Duodenal mucosa (tissue), 2 donors: ENCODE measurements around the gene TNNT2.

Experiments
- H3K27ac ChIP-seq: one replicate; pipeline ENCODE4 v1.7.0; 2013; ENCODE audit warnings: low read depth, low read length
- H3K27me3 ChIP-seq, 2 donors: one replicate each; pipeline ENCODE4 v1.7.0; 2013; ENCODE audit warnings: low read length in 2 of 2, control low read depth in 1 of 2; ENCODE audit not compliant: insufficient read depth in 2 of 2, control insufficient read depth in 1 of 2
- H3K36me3 ChIP-seq, 2 donors: one replicate each; pipeline ENCODE4 v1.7.0; 2013; ENCODE audit warnings: low read length in 2 of 2, control low read depth in 1 of 2; ENCODE audit not compliant: insufficient read depth in 2 of 2, control insufficient read depth in 1 of 2
- H3K4me1 ChIP-seq, 2 donors: one replicate each; pipeline ENCODE4 v1.7.0; 2013; ENCODE audit warnings: low read length in 2 of 2, control low read depth in 1 of 2; ENCODE audit not compliant: insufficient read depth in 2 of 2, control insufficient read depth in 1 of 2
- H3K4me3 ChIP-seq, 2 donors: one replicate each; pipeline ENCODE4 v1.7.0; 2013; ENCODE audit warnings: low read length in 2 of 2, low read depth in 1 of 2
- H3K9ac ChIP-seq, 2 donors: one replicate each; pipeline ENCODE4 v1.7.0; 2013; ENCODE audit warnings: low read length in 2 of 2, low read depth in 1 of 2
- H3K9me3 ChIP-seq, 2 donors: one replicate each; pipeline ENCODE4 v1.7.0; 2013; ENCODE audit warnings: low read length in 2 of 2, control low read depth in 1 of 2; ENCODE audit not compliant: control insufficient read depth in 1 of 2

The TNNT2 gene

GRCh38 chr1:201403359-201403758 lies 25.9 kb upstream of the TNNT2 start:
- Histone ChIP-seq H3K27ac (no peak overlapping the region), H3K4me1 (peaks cover 61 to 64% of the 10 kb centered on the region in 2 donors)

GRCh38 chr1:201401700-201402099 lies 24.2 kb upstream of the TNNT2 start:
- Histone ChIP-seq H3K27ac (no peak overlapping the region), H3K4me1 (peaks cover 57 to 60% of the 10 kb centered on the region in 2 donors), H3K9ac (no peak overlapping the region)

More at GRCh38 chr1:201403359-201403758, 25.9 kb upstream of the TNNT2 start:
- H3K9me3 ChIP-seq, result no peaks in the 10 kb centered on the region
- no peaks in the 10 kb centered on the region for H3K36me3 ChIP-seq
- no peak overlapping the region for H3K4me3 ChIP-seq
- no peaks in the 10 kb centered on the region for H3K27me3 ChIP-seq
- H3K9ac ChIP-seq, result no peak overlapping the region

DNA sequence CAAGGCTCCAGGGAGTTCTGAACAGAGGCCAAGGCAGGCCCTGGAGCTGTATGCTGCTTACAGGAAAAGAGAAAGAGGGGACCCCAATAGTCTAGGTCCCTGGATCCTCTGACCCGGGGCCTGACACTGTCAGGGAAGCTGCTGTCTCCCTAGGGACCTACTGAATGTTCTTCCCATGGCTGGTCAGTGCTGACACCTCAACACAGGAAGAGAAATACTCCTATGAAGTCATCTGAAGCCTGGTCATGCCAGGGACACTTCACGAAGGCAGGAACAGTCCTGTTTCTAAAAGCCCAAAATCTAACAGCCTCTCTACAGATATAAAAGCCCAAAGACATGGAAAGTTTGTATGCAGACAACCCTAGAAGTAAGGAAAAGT lies 23.4 kb upstream of the TNNT2 start:
- no peaks in the 10 kb centered on the region for H3K27me3 ChIP-seq
- peaks cover 55 to 58% of the 10 kb centered on the region in 2 donors for H3K4me1 ChIP-seq
- H3K4me3 ChIP-seq, result peak overlapping the region in 1 of 2 donors; percentile 79
- H3K36me3 ChIP-seq, result no peaks in the 10 kb centered on the region
- H3K9me3 ChIP-seq, result no peaks in the 10 kb centered on the region
- H3K9ac ChIP-seq, result peak overlapping the region in 1 of 2 donors; percentile 92
- H3K27ac ChIP-seq, result peak overlapping the region; percentile 5

More at GRCh38 chr1:201401700-201402099, 24.2 kb upstream of the TNNT2 start:
- Histone ChIP-seq H3K27me3 (no peaks in the 10 kb centered on the region), H3K36me3 (no peaks in the 10 kb centered on the region), H3K9me3 (no peaks in the 10 kb centered on the region), H3K4me3 (no peak overlapping the region)

DNA sequence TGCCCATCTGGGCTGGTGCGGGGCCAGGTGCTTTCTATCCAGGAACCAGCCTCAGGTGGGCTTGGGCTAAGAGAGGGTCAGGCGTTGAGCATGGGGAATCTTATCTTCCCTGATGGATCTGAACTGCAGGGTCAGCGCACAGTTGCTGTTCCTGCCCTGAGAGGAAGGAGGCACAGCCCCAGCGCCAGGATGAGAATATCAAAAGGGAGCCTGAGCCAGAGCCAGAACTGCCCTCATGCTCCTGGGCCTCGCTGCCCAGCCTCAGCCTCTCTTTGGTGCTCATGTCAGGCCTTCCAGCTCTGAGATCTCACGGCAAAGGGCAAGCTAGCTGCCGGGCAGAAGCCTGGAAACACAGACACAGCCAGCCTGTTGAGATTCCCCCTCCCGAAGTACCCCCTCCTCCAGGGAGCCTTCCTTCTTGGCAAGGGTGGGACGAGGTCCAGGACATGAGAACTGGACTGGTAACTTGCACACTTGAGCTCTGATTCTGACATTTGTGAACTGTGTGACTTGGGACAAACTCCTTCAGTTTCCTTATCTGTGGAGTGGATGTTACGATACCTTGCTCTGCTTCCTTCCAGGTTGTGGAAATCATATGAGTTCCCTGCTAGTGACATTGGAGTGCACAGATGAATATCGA lies 22.9 kb upstream of the TNNT2 start:
- peak overlapping the region; percentile 94 for H3K27ac ChIP-seq

DNA sequence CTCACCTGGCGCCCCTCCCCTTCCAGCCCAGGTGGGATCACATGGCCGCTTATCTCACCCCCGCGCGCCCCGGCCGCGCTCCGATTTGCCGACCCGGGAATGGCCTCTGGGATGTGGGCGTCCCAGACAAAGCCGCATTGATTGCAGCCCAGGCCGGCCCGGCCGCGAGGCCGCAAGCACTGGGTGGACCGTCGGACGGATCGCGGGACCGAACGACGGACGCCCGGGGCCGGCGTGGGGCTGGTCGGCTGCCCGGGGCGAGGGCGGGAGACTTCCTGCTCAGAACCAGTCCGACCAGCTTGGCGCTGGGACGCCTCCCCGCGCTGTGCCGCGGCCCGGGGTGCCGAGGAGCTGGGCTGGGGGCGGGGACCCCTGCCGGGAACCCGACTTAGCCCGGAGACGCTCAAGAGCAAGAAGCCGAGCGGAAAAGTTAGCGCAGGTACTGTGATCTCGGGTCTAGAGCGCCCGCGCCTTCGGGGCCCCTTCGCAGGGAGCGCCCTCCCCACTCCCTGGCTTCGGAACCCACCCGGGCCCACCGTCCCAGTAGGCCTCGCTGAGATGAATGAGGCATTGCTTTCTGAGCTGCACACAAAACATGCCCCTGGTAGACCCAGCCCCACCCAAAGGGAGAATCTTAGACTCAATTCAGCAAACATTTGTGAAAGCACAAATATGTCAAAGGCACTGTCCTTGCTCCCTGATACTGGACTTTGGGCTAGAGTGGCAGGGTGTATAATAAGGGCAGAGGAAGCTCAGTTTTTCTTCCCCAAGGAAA lies 22.1 kb upstream of the TNNT2 start:
- H3K4me1 ChIP-seq, result peaks cover 56 to 61% of the 10 kb centered on the region in 2 donors
- H3K27me3 ChIP-seq, result no peaks in the 10 kb centered on the region
- H3K36me3 ChIP-seq, result no peaks in the 10 kb centered on the region
- H3K27ac ChIP-seq, result peak overlapping the region; percentile 94
- H3K9ac ChIP-seq, result peak overlapping the region; percentile 74 to 92
- peak overlapping the region; percentile 79 to 88 for H3K4me3 ChIP-seq
- no peaks in the 10 kb centered on the region for H3K9me3 ChIP-seq

More for the DNA sequence above, 22.9 kb upstream of the TNNT2 start:
- Histone ChIP-seq H3K9ac (peak overlapping the region; percentile 74 to 92), H3K36me3 (no peaks in the 10 kb centered on the region), H3K4me1 (peaks cover 55 to 59% of the 10 kb centered on the region in 2 donors), H3K9me3 (no peaks in the 10 kb centered on the region), H3K4me3 (peak overlapping the region; percentile 79 to 88), H3K27me3 (no peaks in the 10 kb centered on the region)

DNA sequence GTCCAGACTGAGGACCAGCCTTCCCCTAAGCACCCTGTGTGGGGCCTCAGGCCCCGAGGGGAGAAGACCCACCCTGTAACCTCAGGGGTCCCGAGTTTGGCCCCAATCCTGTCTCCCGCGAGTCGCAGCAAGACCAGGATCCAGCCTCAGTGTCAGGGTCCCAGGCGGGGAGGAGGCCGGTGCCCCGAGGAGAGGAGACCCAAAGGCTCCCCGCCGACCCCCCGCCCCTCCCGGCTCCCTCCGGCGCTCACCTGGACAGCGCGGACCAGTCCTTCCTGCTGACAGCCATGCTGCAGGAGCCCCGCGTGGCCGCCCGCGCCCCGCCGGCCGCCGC lies 21.5 kb upstream of the TNNT2 start, which contains the start of gene LAD1:
Gene LAD1, minus strand, starts transcription at position 307 of the 334 bp plus-strand sequence. Its CDS starts 18 bp downstream, at position 289.
- Histone ChIP-seq H3K27me3 (no peaks in the 10 kb centered on the region), H3K9ac (peak within 1 kb of the TSS; percentile 92 to 94), H3K9me3 (no peaks in the 10 kb centered on the region), H3K27ac (peak within 1 kb of the TSS; percentile 94), H3K36me3 (no peaks in the 10 kb centered on the region), H3K4me3 (peak within 1 kb of the TSS; percentile 79 to 88), H3K4me1 (peaks cover 56% of the 10 kb centered on the region in 2 donors)

DNA sequence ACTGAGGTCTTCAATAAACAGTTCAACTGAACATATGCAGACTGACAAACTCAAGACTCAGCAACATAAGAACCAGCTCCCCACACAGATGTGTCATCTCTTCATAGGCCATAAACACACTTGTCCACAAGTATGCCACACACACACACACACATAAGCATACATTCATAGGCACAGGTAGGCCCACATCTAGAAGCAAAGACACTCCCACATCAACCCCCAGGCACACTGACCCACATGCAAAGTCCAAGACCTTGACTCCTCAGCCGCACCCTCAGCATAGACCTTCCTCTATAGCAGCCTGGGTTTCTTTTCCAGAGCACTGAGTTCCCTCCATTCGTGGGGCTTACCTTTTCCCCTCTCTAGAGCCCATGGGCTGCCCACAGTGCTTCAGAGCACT lies 20.2 kb upstream of the TNNT2 start:
- H3K9ac ChIP-seq, result peak overlapping the region; percentile 92 to 94
- H3K4me3 ChIP-seq, result peak overlapping the region; percentile 79 to 88
- peaks cover 46 to 47% of the 10 kb centered on the region in 2 donors for H3K4me1 ChIP-seq

DNA sequence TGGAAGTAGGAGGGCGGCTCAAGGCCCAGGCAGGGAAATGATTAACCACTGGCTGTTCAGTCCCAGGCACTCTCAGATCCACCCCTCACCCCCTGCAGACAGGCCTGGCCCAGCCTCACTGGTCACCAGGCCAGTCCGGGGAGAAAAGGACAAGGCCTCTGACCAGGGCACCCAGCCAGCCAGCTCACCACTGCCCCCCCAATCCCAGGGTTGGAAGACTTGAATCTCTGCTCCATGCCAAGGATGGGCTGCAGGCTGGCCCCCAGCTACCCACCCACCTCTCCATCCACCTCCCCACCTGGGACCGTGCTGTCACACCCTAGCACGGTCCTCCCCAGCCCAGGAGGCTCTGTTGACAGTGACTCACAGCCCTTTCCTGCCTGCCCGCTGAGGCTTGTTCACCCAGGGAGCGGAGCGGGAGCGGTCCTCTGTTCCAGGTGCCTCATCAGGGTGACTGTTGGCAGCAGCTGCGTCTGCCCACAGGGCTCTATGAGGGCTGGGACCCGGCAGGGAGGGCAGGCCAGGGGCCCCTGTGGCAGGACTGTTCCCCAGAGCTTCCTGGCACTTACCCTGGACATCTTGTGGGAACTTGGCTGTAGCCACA lies 19.5 kb upstream of the TNNT2 start:
- no peaks in the 10 kb centered on the region for H3K9me3 ChIP-seq
- H3K4me3 ChIP-seq, result peak overlapping the region; percentile 79 to 88
- H3K9ac ChIP-seq, result peak overlapping the region; percentile 92 to 94
- peaks cover 0 to 4% of the 10 kb centered on the region in 2 donors for H3K36me3 ChIP-seq
- peak overlapping the region; percentile 94 for H3K27ac ChIP-seq
- peaks cover 48 to 49% of the 10 kb centered on the region in 2 donors for H3K4me1 ChIP-seq
- no peaks in the 10 kb centered on the region for H3K27me3 ChIP-seq

More for the DNA sequence above, 20.2 kb upstream of the TNNT2 start:
- Histone ChIP-seq H3K9me3 (no peaks in the 10 kb centered on the region), H3K27ac (peak overlapping the region; percentile 94), H3K36me3 (peaks cover 0 to 4% of the 10 kb centered on the region in 2 donors), H3K27me3 (no peaks in the 10 kb centered on the region)

DNA sequence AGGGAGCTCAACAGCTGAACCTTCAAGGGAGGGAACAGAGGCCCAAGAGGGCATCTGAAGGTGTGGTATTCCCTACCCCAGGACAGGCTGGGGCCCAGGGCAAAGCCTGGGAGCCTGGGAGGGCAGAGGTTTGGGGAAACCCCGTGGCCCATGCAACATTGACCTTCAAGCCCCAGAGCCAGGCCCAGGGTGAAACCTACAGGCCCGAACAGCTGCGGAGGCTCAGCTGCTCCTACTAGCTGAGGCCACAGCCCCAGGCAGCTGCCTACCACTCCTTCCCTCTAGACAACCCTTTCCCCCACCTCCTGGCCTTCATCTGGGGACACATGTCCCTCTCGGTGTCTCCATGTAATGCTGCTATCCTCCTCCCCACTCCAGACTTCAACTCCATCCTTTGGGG lies 18.5 kb upstream of the TNNT2 start:
- H3K27me3 ChIP-seq, result no peaks in the 10 kb centered on the region
- peaks cover 3 to 8% of the 10 kb centered on the region in 2 donors for H3K36me3 ChIP-seq
- H3K4me1 ChIP-seq, result peaks cover 46 to 54% of the 10 kb centered on the region in 2 donors
- peak overlapping the region in 1 of 2 donors; percentile 88 for H3K4me3 ChIP-seq
- peak overlapping the region; percentile 77 for H3K27ac ChIP-seq
- H3K9ac ChIP-seq, result peak overlapping the region; percentile 9 to 92
- no peaks in the 10 kb centered on the region for H3K9me3 ChIP-seq

DNA sequence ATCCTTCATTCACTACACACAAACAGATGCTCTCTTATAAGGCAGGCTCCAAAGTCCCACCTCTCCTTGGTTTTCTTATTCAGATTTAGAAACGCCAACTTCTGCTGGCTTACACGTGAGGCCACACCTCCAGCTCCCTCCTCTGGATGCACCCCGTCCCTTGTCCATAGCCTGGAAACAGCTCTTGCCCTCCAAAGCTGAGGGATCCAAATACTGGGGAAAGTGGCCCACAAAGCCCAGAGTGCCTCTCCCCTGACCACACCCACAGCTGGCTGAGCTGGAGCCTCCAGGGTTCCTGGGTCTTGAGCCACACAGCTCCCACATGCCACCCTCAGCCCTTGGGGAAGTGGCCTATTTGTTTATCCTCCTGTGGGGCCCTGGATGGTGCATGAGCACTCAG lies 17.1 kb upstream of the TNNT2 start:
- Histone ChIP-seq H3K27ac (no peak overlapping the region), H3K4me3 (peak overlapping the region in 1 of 2 donors; percentile 30), H3K27me3 (no peaks in the 10 kb centered on the region), H3K9ac (no peak overlapping the region), H3K4me1 (peaks cover 37 to 43% of the 10 kb centered on the region in 2 donors), H3K36me3 (peaks cover 3 to 9% of the 10 kb centered on the region in 2 donors), H3K9me3 (no peaks in the 10 kb centered on the region)
